SJSA1 (cell line): ENCODE data around the gene ITIH5. TPM values are rescaled to one million over a fixed set of nuclear protein-coding genes. Genes with fewer than 3 reads are reported as not detected.
A peak's percentile ranks its signal among the peaks of the same experiment; 100 is the strongest.

Experiments
- DNase-seq, 2 experiments: peaks; one replicate each; pipeline ENCODE4 v3.0.0-alpha.2; 2015 to 2020; ENCODE audit warnings: low spot score in 2 of 2, low read depth in 1 of 2
- H3K27ac ChIP-seq: fragments of 250-450 bp; sonication (Bioruptor Pico); 2 replicates; pipeline ENCODE4 v1.5.1; 2020; ENCODE audit warnings: mild to moderate bottlenecking, moderate library complexity
- H3K27me3 ChIP-seq: fragments of 250-450 bp; sonication (Bioruptor Pico); replicated peaks from 2 replicates; pipeline ENCODE4 v1.5.1; 2020; ENCODE audit warnings: mild to moderate bottlenecking, moderate library complexity
- H3K36me3 ChIP-seq: fragments of 250-450 bp; sonication (Bioruptor Pico); 2 replicates; pipeline ENCODE4 v1.5.1; 2020; ENCODE audit warnings: mild to moderate bottlenecking
- H3K4me1 ChIP-seq: fragments of 250-450 bp; sonication (Bioruptor Pico); replicated peaks from 2 replicates; pipeline ENCODE4 v1.6.1; 2021; ENCODE audit warnings: mild to moderate bottlenecking
- H3K4me3 ChIP-seq: fragments of 250-450 bp; sonication (Bioruptor Pico); 2 replicates; pipeline ENCODE4 v1.5.1; 2020; ENCODE audit warnings: mild to moderate bottlenecking
- H3K9me3 ChIP-seq: fragments of 250-450 bp; sonication (Bioruptor Pico); replicated peaks from 2 replicates; pipeline ENCODE4 v1.5.1; 2020; ENCODE audit warnings: mild to moderate bottlenecking
- total RNA-seq: library from RNA; depleted of rRNA; stranded (reverse); fragments of >200 nt; shearing (Covaris generic); gene quantifications from 2 replicates; pipeline ENCODE4 v1.2.3, GENCODE V29; 2014

Gene ITIH5
- total RNA-seq, 1 experiment from 2014 or later, result 16.3 TPM

GRCh38 chr10:7634142-7634894 is 32.4 kb downstream of the ITIH5 start:
- no peak overlapping the region for H3K27ac ChIP-seq
- no peak overlapping the region for H3K4me3 ChIP-seq
- no peaks in the 10 kb centered on the region for H3K27me3 ChIP-seq
- H3K36me3 ChIP-seq, result no peaks in the 10 kb centered on the region
- H3K9me3 ChIP-seq, result no peaks in the 10 kb centered on the region
- H3K4me1 ChIP-seq, result peaks cover 4% of the 10 kb centered on the region; the same call in 1 of the 2 replicates
- DNase-seq, result no peak

- Histone ChIP-seq H3K4me1 (peaks cover 9% of the 10 kb centered on the region), H3K27ac (no peak overlapping the region), H3K36me3 (no peaks in the 10 kb centered on the region), H3K9me3 (no peaks in the 10 kb centered on the region), H3K27me3 (no peaks in the 10 kb centered on the region), H3K4me3 (no peak overlapping the region)
- DNase-seq, result peak in 1 of 2 experiments; percentile 33
Observed at GRCh38 chr10:7626283-7626682, 40.5 kb downstream of the ITIH5 start.

- Histone ChIP-seq H3K4me1 (peaks cover 9% of the 10 kb centered on the region), H3K4me3 (no peak overlapping the region), H3K9me3 (no peaks in the 10 kb centered on the region), H3K27ac (no peak overlapping the region), H3K27me3 (no peaks in the 10 kb centered on the region), H3K36me3 (no peaks in the 10 kb centered on the region)
- no peak for DNase-seq
Observed at GRCh38 chr10:7625836-7626235, 40.9 kb downstream of the ITIH5 start.

GRCh38 chr10:7625009-7625408 is 41.8 kb downstream of the ITIH5 start:
- no peaks in the 10 kb centered on the region for H3K27me3 ChIP-seq
- H3K4me1 ChIP-seq, result peaks cover 9% of the 10 kb centered on the region
- no peak for DNase-seq
- no peaks in the 10 kb centered on the region for H3K36me3 ChIP-seq
- no peaks in the 10 kb centered on the region for H3K9me3 ChIP-seq
- no peak overlapping the region for H3K4me3 ChIP-seq
- no peak overlapping the region for H3K27ac ChIP-seq

GRCh38 chr10:7622969-7623368 is 43.8 kb downstream of the ITIH5 start:
- Histone ChIP-seq H3K4me3 (no peak overlapping the region), H3K27me3 (no peaks in the 10 kb centered on the region), H3K9me3 (no peaks in the 10 kb centered on the region), H3K27ac (no peak overlapping the region), H3K36me3 (no peaks in the 10 kb centered on the region), H3K4me1 (peaks cover 9% of the 10 kb centered on the region)
- DNase-seq, result no peak

GRCh38 chr10:7618461-7618860 is 48.3 kb downstream of the ITIH5 start:
- no peaks in the 10 kb centered on the region for H3K36me3 ChIP-seq
- no peak for DNase-seq
- H3K9me3 ChIP-seq, result no peaks in the 10 kb centered on the region
- no peaks in the 10 kb centered on the region for H3K4me1 ChIP-seq
- no peak overlapping the region for H3K27ac ChIP-seq
- H3K4me3 ChIP-seq, result no peak overlapping the region
- no peaks in the 10 kb centered on the region for H3K27me3 ChIP-seq

- no peak for DNase-seq
- Histone ChIP-seq H3K9me3 (no peaks in the 10 kb centered on the region), H3K4me1 (peaks cover 23% of the 10 kb centered on the region), H3K27me3 (no peaks in the 10 kb centered on the region), H3K36me3 (no peaks in the 10 kb centered on the region), H3K27ac (peak overlapping the region; percentile 77; the same call in 1 of the 2 replicates), H3K4me3 (no peak overlapping the region)
Observed at GRCh38 chr10:7611909-7612308, 54.9 kb downstream of the ITIH5 start.

- peaks cover 33% of the 10 kb centered on the region for H3K4me1 ChIP-seq
- H3K4me3 ChIP-seq, result no peak overlapping the region
- no peaks in the 10 kb centered on the region for H3K36me3 ChIP-seq
- H3K9me3 ChIP-seq, result no peaks in the 10 kb centered on the region
- no peaks in the 10 kb centered on the region for H3K27me3 ChIP-seq
- peak; percentile 66 to 87 for DNase-seq
- H3K27ac ChIP-seq, result peak overlapping the region; percentile 77
Observed at GRCh38 chr10:7610651-7611389, 55.9 kb downstream of the ITIH5 start.

- H3K27me3 ChIP-seq, result no peaks in the 10 kb centered on the region
- no peaks in the 10 kb centered on the region for H3K36me3 ChIP-seq
- H3K4me3 ChIP-seq, result no peak overlapping the region
- no peak for DNase-seq
- H3K9me3 ChIP-seq, result no peaks in the 10 kb centered on the region
- peaks cover 41% of the 10 kb centered on the region for H3K4me1 ChIP-seq
- peak overlapping the region; percentile 77 for H3K27ac ChIP-seq
Observed at GRCh38 chr10:7610026-7610425, 56.7 kb downstream of the ITIH5 start.

- no peak for DNase-seq
- Histone ChIP-seq H3K27me3 (no peaks in the 10 kb centered on the region), H3K36me3 (no peaks in the 10 kb centered on the region), H3K27ac (no peak overlapping the region), H3K4me3 (no peak overlapping the region), H3K4me1 (peaks cover 42% of the 10 kb centered on the region), H3K9me3 (no peaks in the 10 kb centered on the region)
Observed at GRCh38 chr10:7609556-7609955, 57.2 kb downstream of the ITIH5 start.

- H3K9me3 ChIP-seq, result no peaks in the 10 kb centered on the region
- H3K4me1 ChIP-seq, result peaks cover 42% of the 10 kb centered on the region
- DNase-seq, result no peak
- no peaks in the 10 kb centered on the region for H3K36me3 ChIP-seq
- no peak overlapping the region for H3K4me3 ChIP-seq
- no peak overlapping the region for H3K27ac ChIP-seq
- no peaks in the 10 kb centered on the region for H3K27me3 ChIP-seq
Observed at GRCh38 chr10:7608001-7608400, 58.8 kb downstream of the ITIH5 start.

GRCh38 chr10:7606951-7607404 is 59.8 kb downstream of the ITIH5 start:
- no peak for DNase-seq
- Histone ChIP-seq H3K36me3 (no peaks in the 10 kb centered on the region), H3K4me1 (peaks cover 42% of the 10 kb centered on the region), H3K4me3 (no peak overlapping the region), H3K27me3 (no peaks in the 10 kb centered on the region), H3K27ac (no peak overlapping the region), H3K9me3 (no peaks in the 10 kb centered on the region)

GRCh38 chr10:7605565-7606295 is 61.0 kb downstream of the ITIH5 start:
- DNase-seq, result peak; percentile 62 to 81
- H3K27ac ChIP-seq, result peak overlapping the region; percentile 39
- H3K4me3 ChIP-seq, result no peak overlapping the region
- H3K4me1 ChIP-seq, result peaks cover 35% of the 10 kb centered on the region
- H3K27me3 ChIP-seq, result no peaks in the 10 kb centered on the region
- H3K9me3 ChIP-seq, result no peaks in the 10 kb centered on the region
- no peaks in the 10 kb centered on the region for H3K36me3 ChIP-seq
